RPMI8226 (cell line): ENCODE data around the gene INPP5A.

Experiments
- DNase-seq: peaks from one replicate; pipeline ENCODE4 v3.0.0-alpha.2; 2015

INPP5A gene

DNA sequence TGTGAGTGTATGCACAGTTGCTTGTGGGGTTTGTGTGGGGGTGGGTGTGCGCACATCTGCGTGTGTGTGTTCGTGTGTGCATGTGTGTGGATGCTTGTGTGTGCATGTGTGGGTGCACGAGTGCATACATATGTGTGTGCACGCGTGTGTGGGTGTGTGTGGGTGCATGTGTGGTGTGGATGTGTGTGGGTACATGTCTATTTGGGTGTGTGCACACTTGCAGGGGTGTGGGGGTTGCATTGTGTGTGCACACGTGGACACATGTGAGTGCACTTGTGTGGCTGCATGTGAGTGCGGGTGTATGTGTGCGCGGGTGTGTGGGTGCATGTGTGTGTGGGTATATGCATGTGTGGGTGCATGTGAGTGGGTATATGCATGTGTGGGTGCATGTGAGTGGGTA, 174.7 kb downstream of the INPP5A start:
- DNase-seq: no peak

DNA sequence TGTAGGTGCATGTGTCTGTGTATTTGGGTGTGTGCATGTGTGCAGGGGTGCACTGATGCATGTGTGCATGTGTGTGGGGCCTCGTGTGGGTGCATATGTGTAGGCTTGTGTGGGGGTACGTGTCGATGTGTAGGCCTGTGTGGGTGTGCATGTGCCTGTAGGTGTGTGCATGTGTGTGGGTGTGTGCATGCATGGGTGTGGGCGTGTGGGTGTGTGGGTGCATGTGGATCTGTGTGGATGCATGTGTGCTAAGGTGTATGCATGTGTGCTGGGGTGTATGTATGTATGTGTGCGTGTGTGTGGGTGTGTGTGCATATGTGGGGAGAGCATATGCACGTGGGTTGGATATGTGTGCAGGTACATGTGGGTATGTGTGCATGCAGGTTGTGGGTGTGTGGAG, 175.2 kb downstream of the INPP5A start:
- DNase-seq: no peak

DNA sequence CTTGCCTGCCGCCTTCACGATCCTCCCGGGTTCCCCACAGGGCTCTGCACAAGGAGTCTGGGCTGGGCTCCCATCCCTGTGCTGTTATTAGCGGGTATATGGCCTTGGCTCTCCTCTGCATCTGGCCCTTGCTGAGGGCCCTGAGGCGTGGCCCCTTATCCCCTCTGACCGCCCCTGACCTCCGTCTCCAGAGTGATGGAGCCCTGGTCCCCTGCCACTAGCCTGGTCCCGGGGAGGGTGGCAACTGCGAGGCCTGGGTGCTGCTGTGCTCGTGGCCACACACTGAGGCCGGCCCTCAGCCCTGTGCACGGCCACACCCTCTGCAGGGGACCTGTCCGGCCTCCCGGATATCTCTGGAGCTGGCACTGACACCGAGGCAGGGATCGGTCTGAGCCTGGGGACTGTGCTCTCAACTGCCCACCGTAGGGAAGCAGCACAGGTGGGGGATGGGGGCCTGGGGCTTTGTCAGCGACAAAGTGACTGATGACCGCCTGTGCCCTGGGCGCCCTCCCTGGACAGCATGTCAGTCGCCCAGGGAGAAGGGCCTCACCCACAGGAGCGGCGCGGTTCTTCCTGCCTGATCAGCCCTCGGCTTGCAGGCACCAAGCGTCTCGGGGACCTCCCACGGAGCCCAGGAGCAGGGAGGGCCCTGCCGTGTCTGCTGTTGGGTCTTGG, 176.0 kb downstream of the INPP5A start:
- DNase-seq: no peak

DNA sequence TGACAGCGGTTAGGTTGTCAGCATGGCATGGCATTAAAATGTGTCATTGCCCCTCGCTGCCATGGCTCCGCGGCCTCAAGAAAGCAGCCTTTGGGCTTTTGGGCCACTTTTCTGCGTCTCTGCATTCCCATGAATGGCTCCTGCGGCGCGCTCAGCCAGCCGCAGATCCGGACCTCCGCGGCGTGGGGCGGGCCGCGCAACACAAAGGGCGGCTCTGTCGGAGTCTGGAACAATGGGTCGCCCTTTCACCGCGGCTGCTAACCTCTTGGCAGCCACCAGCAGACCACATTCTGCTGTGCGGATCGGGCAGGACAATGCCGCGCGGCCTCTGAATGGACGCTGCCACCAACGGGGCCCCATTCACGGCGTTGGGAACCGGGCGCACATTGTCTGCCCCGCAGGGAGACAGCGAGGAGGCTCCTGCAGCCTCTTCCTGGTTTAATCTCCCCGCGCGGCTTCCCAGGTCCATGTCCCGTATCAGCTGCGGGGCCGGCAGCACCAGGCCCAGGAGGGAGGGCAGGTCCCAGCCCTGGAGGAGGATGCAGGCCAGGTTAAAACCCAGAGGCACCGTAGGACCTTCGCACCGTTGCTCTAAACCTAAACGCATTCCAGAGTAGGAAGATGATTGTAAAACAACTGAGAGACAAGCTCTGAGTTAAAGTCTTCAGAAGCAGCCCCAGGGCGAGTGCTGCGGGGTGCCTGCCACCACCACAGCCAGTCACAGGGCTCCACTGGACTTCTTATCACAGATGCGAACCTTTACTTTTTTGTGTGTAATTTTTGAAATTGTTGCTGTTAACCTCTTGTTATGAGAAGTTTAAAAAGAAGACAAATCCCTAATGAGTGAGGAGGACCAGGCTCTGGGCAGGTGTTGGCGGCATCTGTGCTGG, 176.8 kb downstream of the INPP5A start:
- DNase-seq: no peak

DNA sequence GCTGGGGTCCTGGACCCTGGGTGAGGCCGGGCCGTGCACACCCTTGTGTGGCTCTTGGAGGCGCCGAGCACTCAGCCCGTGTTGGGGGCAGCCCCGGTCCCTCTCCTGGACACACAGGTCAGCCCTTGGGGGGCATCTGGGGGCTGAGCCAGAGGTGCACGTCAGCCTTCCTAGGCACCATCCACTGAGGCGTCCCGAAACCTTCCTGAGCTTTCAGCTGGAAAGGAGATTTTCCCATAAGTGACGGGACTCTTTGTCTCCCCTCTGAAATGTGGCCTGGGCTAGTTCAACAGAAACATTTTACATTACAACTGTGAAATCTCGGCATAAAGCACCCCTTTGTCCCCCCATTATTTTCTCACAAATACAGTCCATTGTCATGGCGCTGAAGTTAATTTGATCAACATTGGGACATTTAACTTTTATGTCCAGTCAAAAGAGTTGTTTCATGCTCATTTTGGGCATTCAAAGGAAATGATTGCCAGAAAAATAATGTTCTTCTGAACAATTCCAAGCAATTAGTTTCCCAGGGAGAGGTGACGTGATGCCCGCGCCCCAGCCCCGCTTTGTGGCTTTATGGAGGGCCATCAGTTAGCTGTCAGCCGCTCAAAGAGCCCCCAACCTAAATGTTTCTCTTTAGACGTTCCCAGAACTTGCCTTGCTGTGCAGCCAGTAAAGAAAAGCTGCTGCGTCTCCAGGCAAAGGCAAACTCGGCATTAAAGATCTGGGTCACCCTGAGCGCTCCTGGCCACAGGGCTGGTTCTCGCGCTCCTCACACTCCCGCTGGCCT, 177.6 kb downstream of the INPP5A start:
- no peak for DNase-seq

DNA sequence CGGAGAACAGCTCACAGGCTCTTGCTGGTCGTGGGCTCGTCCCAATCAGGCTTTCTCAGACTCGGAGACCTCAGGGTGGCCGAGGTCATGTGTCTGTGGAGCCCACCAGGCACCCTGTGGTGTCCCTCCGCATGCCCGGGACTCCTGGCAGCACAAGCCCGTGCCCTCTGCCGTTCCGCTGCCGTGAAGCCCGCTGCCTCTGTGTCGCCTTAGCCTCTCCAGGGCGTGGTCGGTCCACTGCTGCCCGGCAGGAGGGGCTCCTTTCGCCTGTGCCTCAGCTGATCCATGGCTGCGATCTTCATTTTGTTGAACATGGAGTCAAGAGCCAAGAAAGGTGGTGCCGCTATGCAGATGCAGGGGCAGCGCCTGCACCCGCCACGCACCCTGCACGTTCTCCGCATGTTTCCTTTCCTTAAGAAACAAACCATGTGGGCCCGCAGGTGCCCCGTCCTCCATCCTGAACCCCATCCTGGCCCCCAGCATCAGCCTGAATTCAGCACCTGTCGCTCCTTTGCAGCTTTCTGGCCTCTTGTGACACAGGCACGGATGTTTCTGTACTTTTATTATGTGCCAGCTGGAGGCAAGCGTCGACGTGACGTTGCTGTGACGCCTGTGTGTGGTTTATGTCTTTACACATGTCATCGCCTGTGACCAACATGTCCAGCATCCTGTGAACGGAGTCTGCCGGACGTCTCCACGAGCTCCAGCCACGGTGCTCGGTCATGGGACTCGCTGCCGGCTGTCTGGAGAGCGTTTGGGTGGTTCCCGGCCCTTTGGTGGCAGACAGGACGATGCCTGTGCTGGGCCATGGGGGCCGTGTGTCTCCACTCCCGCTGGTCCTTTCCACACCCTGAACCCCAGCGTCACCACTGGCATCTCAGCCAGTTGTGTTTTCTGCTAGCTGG, 178.4 kb downstream of the INPP5A start:
- no peak for DNase-seq

DNA sequence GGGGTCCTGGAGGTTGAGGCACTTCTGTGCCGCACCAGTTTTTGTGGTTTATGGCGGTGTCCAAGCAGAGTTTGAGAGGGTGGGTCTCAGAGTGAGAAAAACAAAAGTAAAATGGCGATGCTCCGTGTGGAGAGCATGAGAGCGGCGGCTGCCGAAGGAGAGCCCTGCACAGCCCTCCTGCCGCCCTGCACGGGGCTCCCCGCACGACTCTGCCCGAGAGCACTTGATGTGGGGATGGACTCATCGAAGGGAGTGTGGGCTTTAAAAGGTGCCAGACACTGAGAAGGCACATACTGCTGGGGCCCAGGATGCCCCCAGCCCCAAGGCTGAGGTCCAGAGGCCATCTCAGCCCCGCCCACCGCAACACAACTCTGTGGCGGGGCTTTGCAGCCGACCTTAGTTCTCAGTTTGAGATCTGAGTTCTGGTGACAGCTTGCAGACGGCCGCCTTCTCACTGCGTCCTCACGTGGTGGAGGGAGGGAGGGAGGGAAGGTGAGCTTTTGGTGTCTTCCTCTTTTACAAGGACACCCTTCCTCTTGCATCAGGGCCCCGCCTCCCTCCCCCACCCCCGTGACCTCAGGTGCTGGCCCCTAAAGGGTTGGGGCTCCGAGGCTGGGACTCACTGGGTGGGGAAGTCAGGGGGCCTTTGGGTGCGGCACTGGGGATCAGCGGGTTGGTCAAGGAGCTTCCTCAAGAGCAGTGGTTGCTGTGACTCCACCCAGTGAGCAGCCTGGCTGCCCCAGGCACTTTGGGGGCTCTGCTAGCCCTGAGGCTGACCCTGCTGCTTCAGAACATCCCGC, 179.3 kb downstream of the INPP5A start:
- no peak for DNase-seq

DNA sequence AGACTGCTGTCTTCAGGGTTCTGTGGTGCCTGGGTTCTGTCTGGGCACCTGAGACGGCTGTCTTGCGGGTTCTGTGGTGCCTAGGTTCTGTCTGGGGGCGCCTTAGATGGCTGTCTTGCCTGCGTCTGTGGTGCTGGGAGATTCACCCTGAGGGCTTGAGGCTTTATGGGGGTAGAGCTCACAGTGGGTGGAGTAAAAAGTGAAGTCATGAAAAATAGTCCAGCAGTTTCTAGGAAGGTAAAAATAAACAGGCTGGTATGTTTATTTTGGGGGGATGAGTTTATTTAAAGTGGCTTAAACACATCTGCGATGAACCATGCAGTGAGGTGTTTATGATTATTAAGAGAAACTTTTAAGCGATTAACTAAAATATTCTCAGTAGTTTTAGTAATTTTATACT, 184.1 kb downstream of the INPP5A start:
- no peak for DNase-seq

DNA sequence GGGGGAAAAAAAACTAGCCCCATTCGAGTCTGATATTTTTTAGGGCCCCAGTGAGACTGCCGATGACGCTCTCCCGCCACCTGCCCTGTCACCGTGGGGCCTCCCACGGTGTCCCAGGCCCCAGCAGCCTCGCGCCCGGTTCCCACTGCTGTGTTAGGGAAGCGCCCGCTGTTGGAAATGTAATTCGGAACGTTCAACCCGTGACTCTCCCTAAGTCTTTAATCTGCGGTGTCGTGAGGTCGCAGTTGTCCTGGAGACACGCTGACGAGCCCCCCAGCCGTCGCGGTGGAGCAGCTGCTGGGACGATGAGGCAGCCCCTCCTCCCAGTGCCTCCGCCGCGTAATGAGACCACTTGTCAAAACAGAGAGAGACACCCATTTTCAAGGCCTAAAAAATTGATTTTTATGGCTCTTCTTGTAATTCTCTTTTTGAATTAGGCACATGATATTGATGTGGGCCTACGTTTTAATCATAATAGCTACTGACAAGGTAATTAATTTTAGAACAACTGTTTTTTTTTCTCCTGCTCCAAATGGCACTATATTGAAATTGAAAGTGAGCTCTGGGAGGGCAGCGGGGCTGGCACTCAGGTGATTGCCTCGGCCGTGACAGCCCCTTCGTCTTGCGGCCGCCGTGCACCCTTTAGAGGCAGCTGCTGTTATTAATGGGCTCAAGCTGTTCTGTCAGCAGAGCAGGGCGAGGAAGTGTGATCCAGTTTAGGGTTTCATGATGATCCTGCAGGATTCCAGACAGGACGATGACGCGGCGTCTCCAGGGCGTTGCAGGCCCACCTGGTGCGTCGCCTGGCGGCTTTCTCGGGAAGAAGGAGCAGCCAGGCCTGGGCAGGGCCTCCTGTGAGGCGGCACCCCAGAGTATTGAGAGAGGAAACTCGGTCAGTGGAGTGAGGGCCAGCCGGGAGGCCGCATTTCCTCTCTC, 185.1 kb downstream of the INPP5A start:
- no peak for DNase-seq

DNA sequence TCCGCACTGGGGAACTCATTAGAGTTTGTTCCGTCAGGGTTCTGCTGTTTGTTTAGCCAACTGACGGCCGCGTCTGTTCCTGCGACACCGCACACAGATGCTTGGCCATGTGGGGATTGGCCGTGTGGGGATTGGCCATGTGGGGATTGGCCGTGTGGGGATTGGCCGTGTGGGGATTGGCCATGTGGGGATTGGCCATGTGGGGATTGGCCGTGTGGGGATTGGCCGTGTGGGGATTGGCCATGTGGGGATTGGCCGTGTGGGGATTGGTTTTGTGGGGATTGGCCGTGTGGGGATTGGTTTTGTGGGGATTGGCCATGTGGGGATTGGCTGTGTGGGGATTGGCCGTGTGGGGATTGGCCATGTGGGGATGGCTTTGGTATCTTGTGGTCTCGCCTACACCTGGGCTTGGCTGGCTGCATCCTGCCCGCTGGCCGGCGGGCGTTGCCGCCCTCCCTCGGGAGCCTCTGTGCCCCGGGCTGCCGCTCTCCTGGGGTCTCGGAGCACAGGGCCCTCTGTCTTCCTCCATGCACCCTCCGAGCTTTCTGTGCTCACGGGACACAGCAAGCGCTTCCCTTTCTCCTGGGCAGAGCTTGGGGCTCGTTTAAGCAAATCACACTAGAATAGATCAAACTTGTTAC, 185.9 kb downstream of the INPP5A start:
- no peak for DNase-seq

DNA sequence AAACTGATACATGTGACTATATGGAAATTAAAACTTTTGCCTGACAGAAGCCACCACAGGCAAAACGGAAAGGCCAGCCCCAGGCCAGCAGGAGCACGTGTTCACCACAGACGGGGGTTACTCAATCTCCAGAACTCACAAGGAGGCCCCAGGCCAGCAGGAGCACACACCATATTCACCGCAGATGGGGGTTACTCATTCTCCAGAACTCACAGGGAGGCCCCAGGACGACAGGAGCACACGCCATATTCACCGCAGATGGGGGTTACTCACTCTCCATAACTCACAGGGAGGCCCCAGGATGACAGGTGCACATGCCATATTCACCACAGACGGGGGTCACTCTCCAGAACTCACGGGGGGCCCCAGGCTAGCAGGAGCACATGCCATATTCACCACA, 186.9 kb downstream of the INPP5A start:
- no peak for DNase-seq

DNA sequence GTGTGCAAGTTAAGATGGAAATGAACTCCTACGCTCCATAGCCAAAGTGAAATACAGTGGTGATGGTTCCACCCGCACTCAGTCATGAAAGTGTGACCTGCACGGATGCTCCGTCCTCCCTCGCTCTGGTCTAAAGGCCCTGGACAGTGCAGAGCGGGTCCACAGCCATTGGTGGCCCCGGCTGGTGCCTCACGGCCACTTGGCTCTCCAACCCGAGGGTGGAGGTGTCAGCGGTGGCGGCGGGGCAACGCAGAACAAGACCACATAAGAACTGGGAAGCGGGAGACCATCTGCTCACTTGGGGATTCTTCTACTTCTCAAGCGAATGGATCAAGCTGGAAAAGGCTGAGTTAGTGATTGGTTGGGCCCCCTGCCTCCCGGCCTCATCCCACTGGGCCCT, 187.6 kb downstream of the INPP5A start:
- no peak for DNase-seq

DNA sequence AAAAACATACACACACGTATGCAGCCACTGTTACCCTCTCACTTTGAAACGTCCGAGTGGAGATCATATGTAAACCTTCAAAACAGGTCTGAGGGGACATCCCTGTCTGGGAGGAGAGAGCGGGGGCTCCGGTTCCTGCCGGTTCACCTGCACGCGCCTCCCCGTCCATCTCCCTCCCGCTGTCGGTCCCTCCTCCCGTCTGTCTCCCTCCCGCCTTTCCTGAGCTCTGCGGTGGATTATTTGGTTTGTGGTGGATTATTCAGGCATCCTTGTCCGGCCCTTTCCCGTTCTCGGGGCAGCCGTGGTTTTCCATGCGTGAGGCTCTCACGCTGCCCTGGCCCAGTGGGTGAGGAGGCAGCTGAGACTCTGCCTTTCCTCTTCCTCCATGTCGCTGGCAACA, 188.6 kb downstream of the INPP5A start:
- no peak for DNase-seq

DNA sequence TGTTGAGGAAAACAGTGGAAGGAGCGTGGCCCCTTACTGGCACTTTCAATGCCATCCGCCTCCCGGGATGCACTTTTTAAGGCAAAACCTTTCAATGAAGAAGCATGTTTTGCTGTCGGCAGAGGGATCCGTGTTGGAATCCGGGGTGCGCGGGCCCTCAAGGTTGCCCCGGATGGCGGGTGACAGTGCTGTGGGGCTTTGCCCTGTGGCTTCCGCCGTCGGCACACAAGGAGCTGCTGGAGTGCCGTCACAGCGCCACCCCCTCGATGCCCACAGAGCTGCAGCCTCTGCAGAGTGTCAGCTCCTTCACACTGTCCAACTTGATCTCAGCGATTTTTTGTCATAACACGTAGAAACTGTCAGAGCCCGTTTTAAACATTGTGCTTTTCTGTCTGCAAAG, 189.4 kb downstream of the INPP5A start:
- no peak for DNase-seq

DNA sequence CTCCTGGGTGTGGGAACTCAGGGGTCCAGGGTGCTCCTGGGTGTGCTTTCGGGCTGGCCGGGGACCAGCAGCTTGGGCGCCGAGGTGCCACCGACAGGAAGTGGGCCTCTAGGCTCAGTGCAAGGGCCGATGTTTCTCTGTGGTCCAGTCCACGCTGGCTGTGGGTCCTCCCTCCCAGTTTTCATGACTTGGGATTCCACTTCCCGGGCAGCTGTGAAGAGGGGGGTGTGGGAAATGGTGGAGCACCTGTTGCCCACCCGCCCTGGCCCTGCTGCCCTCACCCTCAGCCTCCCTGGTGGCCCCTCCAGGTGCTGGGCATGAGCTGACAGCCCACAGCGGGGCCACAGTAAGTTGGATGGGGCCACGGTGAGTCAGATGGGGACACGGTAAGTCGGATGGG, 189.8 kb downstream of the INPP5A start:
- no peak for DNase-seq

DNA sequence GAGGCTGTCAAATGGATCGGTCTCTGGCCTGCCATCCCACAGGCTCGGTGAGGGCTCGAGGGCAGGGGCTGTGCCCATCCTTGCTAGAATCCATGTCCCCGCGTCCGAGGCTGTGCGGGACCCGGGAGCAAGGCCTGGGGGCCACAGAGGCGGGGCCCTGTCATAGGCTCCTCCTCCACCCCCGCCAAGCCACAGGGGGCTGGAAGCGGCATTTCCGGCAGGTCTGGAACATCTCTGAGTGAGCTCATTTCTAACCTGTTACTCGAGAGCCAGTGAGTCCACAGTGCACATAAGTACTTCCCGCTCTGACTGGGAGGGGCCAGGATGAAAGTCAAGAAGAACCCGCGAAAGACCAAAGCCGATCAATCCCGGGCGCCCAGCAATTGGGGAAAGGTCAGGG, 190.7 kb downstream of the INPP5A start:
- DNase-seq: no peak

DNA sequence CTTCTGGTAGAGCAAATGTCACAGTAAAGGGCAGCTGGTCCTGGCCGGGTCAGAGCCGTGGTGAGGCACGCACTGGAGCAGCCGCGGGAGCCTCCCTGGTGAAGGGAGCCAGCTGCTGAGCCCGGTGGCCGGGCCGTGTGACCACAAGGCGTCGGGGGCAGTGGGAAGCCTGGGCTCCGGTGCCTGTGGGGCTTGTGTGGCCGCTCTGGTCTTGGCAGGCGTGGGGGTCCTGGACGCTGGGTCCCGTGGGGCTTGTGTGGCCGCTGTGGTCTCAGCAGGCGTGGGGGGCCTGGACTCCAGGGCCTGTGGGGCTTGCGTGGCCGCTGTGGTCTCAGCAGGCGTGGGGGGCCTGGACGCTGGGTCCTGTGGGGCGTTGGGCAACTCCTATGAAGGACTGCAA, 191.2 kb downstream of the INPP5A start:
- no peak for DNase-seq

DNA sequence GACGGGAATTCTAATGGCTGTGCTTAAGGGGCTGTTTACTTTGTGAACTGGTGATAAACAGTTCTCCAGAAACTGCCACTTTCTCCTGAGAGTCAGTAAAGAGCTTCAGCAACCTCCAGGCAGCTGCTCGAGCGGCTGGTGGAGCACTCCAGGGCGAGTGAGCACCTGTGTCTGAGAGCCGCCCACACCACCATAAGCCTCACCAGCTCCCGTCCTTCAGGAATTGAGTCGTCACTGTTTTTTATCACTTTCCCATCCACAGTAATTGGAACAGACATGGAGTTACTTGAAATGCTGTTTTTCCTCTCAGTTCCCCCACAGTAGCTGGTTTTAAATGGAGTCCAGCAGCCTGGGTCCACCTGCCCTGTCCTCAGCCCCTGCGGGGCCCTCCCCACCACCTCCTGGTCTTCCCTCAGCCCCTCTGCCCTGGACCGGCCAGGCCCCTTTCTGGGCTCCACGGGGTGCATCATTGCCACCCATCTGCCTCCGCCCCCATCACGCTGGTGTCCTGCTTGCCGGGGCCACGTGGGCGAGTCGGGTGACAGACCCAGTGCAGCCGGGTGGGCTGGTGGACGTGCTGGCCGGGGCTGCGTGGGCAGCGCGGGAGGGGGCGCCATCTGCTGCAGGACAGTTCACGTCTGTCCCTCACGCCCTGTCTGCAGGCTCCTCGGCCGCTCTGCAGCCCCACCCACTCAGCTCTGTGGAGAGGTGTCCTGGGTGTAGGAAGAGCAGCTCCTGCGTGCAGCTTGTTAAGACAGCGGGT, 192.4 kb downstream of the INPP5A start:
- no peak for DNase-seq

DNA sequence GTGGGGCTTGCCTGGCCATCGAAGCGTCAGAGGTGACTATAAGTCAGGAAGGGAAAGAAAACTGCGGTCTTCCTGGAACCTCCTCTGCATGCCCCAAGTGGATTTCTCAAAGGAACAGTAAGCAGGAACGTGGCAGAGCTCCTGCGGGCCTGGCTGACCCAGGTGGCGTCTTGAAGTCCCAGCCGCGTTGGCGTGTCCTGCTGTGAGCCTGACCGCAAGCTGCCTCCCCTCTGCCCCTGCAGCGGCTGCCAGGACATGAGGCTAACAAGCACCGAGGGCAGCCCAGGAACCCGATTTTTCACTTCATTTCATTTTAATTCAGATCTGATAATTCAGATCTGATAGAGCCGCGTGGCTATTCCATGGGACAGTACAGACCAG, 193.0 kb downstream of the INPP5A start:
- DNase-seq: no peak
